Upper lobe of left lung (tissue), 4 donors: ENCODE measurements around the gene TFAP2B.

Experiments
- POLR2A ChIP-seq, 4 donors: fragments of 450-650 bp; IDR thresholded peaks; one replicate each; pipeline ENCODE4 v1.5.1; 2016 to 2017; ENCODE audit warnings: antibody characterized with exemption in 4 of 4, mild to moderate bottlenecking in 2 of 4
- POLR2AphosphoS5 ChIP-seq, 2 donors: sonication (generic); formaldehyde crosslinking; IDR thresholded peaks; one replicate each; pipeline ENCODE4 v1.5.1; 2017; ENCODE audit warnings: antibody characterized with exemption in 2 of 2
- TF ChIP-seq, protein P1 (sequence below), 6 experiments: fragments of 450-650 bp in 4 of 6; fragments of 200-600 bp in 2 of 6; sonication (generic) in 2 of 6; IDR thresholded peaks; one replicate each; pipeline ENCODE4 v1.5.1; 2016 to 2019; ENCODE audit warnings: antibody characterized with exemption in 6 of 6

DNA sequence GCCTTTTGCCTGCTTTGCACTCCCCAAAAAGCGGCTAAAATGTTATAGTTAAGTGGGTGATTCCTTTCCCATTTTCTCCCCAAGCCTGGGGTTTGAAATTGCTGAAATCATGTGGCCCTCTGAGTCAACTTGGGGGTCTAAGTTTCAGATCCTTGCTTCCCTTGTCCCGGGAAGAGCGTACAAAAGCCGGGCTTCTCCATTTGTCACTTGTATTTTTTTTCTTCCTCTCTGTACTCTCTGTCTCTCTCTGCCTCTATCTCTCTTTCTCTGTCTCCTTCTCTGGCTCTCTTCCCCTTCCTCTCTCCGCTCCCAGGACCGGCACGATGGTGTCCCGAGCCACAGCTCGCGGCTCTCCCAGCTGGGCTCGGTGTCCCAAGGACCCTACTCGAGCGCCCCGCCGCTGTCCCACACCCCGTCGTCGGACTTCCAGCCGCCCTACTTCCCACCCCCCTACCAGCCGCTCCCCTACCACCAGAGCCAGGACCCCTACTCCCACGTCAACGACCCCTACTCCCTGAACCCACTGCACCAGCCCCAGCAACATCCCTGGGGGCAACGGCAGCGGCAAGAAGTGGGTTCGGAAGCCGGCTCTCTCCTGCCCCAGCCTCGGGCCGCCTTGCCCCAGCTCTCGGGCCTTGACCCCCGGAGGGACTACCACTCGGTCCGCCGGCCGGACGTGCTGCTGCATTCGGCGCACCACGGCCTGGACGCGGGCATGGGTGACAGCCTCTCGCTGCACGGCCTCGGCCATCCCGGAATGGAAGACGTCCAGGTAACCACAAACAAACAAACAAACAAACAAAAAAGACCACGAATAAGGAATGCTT is 4.6 kb downstream of the TFAP2B start:
- TF ChIP-seq, protein P1, sequence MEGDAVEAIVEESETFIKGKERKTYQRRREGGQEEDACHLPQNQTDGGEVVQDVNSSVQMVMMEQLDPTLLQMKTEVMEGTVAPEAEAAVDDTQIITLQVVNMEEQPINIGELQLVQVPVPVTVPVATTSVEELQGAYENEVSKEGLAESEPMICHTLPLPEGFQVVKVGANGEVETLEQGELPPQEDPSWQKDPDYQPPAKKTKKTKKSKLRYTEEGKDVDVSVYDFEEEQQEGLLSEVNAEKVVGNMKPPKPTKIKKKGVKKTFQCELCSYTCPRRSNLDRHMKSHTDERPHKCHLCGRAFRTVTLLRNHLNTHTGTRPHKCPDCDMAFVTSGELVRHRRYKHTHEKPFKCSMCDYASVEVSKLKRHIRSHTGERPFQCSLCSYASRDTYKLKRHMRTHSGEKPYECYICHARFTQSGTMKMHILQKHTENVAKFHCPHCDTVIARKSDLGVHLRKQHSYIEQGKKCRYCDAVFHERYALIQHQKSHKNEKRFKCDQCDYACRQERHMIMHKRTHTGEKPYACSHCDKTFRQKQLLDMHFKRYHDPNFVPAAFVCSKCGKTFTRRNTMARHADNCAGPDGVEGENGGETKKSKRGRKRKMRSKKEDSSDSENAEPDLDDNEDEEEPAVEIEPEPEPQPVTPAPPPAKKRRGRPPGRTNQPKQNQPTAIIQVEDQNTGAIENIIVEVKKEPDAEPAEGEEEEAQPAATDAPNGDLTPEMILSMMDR (IDR thresholded peaks at IDR 0.05), result no peak
- TF ChIP-seq POLR2AphosphoS5 (IDR thresholded peaks at IDR 0.05) (no peak), POLR2A (IDR thresholded peaks at IDR 0.05) (no peak)
